Duodenal mucosa (tissue), 2 donors: ENCODE data around the gene PDLIM7.

ENCODE experiments used
- H3K27ac ChIP-seq: one replicate; pipeline ENCODE4 v1.7.0; 2013; ENCODE audit warnings: low read depth, low read length
- H3K27me3 ChIP-seq, 2 donors: one replicate each; pipeline ENCODE4 v1.7.0; 2013; ENCODE audit warnings: low read length in 2 of 2, control low read depth in 1 of 2; ENCODE audit not compliant: insufficient read depth in 2 of 2, control insufficient read depth in 1 of 2
- H3K36me3 ChIP-seq, 2 donors: one replicate each; pipeline ENCODE4 v1.7.0; 2013; ENCODE audit warnings: low read length in 2 of 2, control low read depth in 1 of 2; ENCODE audit not compliant: insufficient read depth in 2 of 2, control insufficient read depth in 1 of 2
- H3K4me1 ChIP-seq, 2 donors: one replicate each; pipeline ENCODE4 v1.7.0; 2013; ENCODE audit warnings: low read length in 2 of 2, control low read depth in 1 of 2; ENCODE audit not compliant: insufficient read depth in 2 of 2, control insufficient read depth in 1 of 2
- H3K4me3 ChIP-seq, 2 donors: one replicate each; pipeline ENCODE4 v1.7.0; 2013; ENCODE audit warnings: low read length in 2 of 2, low read depth in 1 of 2
- H3K9ac ChIP-seq, 2 donors: one replicate each; pipeline ENCODE4 v1.7.0; 2013; ENCODE audit warnings: low read length in 2 of 2, low read depth in 1 of 2
- H3K9me3 ChIP-seq, 2 donors: one replicate each; pipeline ENCODE4 v1.7.0; 2013; ENCODE audit warnings: low read length in 2 of 2, control low read depth in 1 of 2; ENCODE audit not compliant: control insufficient read depth in 1 of 2

The PDLIM7 gene, protein sequence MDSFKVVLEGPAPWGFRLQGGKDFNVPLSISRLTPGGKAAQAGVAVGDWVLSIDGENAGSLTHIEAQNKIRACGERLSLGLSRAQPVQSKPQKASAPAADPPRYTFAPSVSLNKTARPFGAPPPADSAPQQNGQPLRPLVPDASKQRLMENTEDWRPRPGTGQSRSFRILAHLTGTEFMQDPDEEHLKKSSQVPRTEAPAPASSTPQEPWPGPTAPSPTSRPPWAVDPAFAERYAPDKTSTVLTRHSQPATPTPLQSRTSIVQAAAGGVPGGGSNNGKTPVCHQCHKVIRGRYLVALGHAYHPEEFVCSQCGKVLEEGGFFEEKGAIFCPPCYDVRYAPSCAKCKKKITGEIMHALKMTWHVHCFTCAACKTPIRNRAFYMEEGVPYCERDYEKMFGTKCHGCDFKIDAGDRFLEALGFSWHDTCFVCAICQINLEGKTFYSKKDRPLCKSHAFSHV

DNA sequence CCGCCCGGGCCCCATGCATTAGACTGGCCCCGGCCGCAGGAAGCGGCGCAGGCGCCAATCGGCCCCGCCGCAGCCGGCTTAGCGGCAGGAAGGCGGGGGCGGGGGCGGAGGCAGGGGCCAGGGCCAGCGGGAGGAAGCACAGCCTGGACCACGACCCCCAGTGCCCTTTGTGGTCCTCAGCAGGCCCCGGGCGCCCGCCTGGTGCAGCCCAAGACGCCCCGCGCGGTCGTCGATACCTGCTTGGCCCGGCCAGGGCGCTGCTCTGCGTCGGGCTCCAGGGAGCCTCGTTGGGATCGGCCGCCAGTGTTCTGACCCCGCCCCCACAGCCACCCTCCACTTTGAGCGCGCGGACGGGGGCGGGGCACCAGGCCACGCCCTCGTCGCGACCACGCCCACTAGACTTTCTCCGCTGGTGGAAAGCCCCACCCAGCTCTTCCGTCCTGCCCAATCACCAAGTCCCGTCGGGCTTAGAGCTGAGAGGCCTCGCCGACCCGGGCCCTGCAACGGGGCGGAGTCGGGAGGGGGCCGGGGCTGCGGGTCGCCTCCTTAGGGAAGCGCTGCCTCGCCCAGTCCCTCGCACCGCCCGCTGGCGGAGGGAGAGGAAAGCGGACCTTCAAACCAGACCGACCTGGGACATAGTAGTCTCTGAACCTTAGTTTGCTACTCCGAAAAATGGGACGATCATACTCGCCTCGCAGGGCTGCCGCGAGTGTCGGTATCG is at the start of gene PDLIM7:
TSS of gene PDLIM7 (minus strand) at position 313 of the 721 bp plus-strand sequence. CDS start 1,092 bp downstream, outside the sequence.
- Histone ChIP-seq H3K27me3 (peaks cover 8 to 10% of the 10 kb centered on the region in 2 donors), H3K27ac (peak within 1 kb of the TSS; percentile 82), H3K36me3 (no peaks in the 10 kb centered on the region), H3K9me3 (no peaks in the 10 kb centered on the region), H3K9ac (peak within 1 kb of the TSS; percentile 50 to 60), H3K4me1 (peaks cover 12 to 47% of the 10 kb centered on the region in 2 donors), H3K4me3 (peak within 1 kb of the TSS; percentile 72 to 77)

DNA sequence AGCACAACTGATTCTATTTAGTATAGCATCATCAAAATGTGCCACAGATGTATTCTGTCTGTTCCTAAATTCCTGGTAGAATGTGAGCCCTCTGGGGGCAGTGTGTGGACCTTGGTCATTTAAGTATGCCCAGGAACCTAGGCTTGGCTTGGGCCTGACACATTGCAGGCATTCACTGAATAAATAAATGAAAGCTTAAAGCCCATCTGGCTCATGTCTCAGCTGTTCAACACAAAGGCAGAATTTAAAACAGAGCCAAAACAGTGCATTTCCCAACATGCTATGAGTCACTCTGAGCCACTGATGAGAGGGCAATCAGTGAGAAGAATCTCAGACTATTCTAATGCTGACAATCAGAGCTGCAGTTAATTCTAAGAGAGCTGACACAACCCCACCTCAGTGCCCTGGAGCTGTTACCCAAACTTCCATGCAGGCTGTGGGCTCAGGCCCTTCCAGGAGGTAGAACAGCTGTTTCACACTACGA is 48.9 kb upstream of the PDLIM7 start:
- Histone ChIP-seq H3K9me3 (no peaks in the 10 kb centered on the region), H3K27me3 (no peaks in the 10 kb centered on the region), H3K4me1 (peaks cover 4 to 15% of the 10 kb centered on the region in 2 donors), H3K4me3 (no peak overlapping the region), H3K27ac (peak overlapping the region; percentile 32), H3K36me3 (peaks cover 4 to 13% of the 10 kb centered on the region in 2 donors), H3K9ac (no peak overlapping the region)

DNA sequence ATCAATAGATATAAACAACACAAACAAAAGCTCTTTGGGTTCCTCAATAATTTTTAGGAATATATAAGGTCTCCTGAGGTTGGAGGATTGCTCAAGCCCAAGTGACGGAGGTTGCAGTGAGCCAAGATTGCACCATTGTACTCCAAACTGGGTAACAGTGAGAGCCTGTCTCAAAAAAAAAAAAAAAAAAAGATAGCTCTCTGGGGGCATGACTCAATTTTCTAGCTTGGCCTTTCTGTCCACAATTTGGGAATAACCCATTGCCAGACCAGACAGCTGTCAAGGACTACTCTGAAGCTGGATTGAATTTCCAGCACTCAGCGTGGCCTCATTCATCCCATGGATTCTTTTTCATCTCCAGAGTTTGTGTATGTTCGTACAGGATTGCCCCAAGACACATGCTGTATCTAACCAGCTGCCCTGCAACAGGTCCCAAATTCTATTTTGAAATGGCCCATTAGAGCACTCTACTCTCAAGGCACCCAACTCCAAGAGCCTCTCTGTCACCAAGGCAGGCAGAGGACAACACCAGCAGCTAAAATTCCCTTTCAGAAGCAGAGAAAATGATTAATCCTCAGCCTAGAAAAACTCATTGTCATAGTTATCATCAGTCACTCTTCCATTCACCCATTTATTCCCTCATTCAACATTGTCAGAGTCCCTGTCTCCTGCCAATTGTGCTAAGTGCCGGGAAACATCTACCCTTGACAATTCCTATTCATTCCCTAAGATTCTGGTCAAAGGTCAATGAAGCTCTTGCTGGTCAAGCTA is 48.3 kb upstream of the PDLIM7 start:
- Histone ChIP-seq H3K4me3 (no peak overlapping the region), H3K9ac (no peak overlapping the region), H3K27ac (peak overlapping the region; percentile 32), H3K36me3 (peaks cover 4 to 8% of the 10 kb centered on the region in 2 donors), H3K9me3 (no peaks in the 10 kb centered on the region), H3K4me1 (peaks cover 4 to 15% of the 10 kb centered on the region in 2 donors), H3K27me3 (no peaks in the 10 kb centered on the region)

DNA sequence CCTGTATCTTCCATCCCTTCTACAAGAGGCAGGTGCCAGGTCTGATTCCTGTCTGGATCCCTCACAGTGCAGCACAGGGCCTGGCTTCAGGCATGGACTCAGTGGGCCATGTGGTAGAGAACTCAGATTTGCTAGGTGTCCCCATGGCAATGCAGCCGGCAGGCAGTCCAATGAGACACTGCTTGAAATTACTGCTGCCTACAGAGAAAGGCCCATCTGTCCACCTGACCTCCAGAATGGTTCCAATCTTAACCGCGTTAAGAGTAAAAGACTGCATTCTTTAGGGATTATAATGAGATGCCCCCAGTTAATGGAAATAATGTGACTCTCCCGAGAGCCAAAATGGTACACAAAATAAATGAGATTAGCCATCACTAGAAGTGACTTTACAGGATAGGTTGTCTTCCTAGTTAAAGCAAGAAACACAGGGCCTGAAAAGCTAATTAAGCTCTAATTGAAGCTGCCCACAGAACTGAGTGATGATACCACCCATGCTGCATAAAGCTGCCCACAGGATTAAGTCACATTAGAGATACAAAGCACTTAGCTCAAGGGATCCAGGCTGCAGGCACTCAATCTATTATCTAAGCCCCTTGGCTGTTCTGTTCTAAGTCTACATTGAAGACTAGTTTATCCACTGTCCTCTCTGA is 45.5 kb upstream of the PDLIM7 start:
- Histone ChIP-seq H3K4me1 (peaks cover 4 to 11% of the 10 kb centered on the region in 2 donors), H3K36me3 (peaks cover 12 to 26% of the 10 kb centered on the region in 2 donors), H3K9ac (no peak overlapping the region), H3K27ac (no peak overlapping the region), H3K27me3 (no peaks in the 10 kb centered on the region), H3K9me3 (no peaks in the 10 kb centered on the region), H3K4me3 (no peak overlapping the region)

DNA sequence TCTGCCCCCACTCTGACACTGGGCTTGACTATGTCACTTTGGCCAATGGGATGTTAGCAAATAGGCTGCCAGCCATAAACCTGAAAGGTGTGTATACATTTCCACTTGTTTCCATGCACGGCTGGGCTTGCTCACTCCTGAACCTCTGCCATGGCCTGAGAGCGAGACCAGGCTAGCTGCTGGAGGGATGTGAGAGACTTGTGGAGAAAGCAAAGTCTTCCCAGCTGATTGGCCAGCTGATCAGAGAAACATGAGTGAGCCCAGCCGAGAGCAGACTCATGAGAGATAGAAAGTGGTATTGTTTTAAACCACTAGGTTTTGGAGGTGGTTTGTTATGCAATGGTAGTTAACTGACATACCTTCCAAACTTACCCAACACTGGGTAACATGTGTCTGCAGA is 43.0 kb upstream of the PDLIM7 start:
- Histone ChIP-seq H3K36me3 (peaks cover 22 to 46% of the 10 kb centered on the region in 2 donors), H3K27ac (no peak overlapping the region), H3K4me1 (no peaks in the 10 kb centered on the region), H3K9ac (no peak overlapping the region), H3K4me3 (no peak overlapping the region), H3K9me3 (no peaks in the 10 kb centered on the region), H3K27me3 (no peaks in the 10 kb centered on the region)

DNA sequence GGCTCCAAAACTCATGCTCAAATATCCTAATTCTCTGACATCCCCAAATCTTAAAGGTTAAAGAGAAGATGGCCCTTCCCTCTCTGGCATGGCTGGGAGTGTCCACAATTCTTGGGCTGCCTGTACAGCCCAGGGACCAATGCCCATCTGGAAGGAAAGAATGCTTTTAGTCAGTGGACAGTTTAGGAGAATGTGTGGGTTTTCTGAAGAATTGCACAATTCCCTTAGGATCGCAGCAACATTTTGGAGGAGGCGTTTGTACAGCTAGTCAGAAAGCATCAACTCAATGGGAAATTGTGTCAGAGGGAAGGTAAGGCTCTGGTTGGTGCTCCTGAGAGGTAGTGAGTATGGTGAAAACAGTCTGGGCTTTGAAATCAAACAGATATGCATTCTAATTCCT is 42.0 kb upstream of the PDLIM7 start:
- Histone ChIP-seq H3K27ac (no peak overlapping the region), H3K9me3 (no peaks in the 10 kb centered on the region), H3K9ac (no peak overlapping the region), H3K4me3 (no peak overlapping the region), H3K27me3 (no peaks in the 10 kb centered on the region), H3K36me3 (peaks cover 30 to 49% of the 10 kb centered on the region in 2 donors), H3K4me1 (no peaks in the 10 kb centered on the region)

DNA sequence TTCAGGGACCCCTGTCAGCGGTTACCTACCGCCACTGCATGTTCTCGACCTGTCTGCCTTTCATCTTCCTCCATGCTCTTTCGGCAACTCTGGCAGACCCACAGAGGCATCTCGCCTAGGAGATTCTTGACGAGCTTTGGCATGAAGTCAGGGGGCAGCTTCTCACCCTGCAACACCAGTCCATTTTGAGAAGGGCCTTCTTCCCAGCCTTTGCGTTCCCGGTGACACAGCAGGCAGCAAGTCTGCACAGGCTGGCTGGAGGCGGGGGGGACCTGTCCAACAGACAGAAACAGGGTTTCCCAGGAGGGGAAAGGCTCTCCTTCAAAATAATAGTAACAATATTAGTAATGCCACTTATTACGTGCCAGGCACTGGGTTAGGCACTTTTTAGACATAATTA is 41.5 kb upstream of the PDLIM7 start:
- Histone ChIP-seq H3K36me3 (peaks cover 32 to 51% of the 10 kb centered on the region in 2 donors), H3K27ac (no peak overlapping the region), H3K9ac (no peak overlapping the region), H3K4me1 (no peaks in the 10 kb centered on the region), H3K9me3 (no peaks in the 10 kb centered on the region), H3K4me3 (no peak overlapping the region), H3K27me3 (no peaks in the 10 kb centered on the region)

DNA sequence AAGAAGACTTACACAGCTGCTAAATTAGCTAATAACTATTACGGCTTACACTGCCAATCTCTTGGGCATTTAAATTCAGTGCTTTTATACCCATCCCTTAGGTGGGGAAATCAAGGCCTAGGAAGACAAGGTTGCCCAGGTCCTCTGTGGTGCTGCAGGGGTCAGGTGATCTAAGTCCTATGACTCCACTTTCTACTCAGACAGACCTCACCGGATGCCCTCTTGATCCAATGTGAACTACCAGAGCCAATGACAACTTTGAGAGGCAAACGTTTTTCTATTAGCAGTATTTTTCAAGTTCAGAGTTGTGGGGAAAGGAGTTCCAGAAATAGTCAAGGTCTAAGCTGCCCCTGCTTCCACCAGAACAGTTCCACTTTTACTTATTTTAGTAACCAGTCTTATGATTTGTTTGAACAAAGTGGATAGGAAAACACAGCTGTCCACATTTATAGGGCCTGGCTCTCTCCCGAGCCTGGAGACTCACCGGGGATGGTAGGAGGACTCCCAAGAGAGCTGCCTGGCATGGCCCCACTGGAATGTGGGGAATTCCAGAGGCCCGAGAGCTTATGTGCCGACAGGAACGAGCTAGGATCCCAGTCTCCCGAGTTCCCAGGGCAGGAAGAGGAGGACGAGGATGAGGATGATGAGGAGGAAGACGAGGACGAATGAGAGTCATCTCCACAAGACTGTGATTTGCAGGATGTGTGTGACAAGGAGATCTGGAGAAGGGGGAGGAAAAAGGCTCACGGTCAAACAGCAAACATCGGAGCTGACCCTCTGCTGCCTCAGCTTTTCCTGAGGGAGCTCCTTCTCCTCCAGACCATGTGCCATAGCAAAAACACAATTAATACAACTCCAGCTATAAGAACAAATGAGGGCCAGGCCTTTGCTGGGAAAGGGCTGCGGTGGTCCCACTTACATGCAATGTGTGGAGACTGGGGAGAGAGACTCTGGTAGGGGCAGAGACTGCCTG is 40.3 kb upstream of the PDLIM7 start:
- no peak overlapping the region for H3K27ac ChIP-seq

DNA sequence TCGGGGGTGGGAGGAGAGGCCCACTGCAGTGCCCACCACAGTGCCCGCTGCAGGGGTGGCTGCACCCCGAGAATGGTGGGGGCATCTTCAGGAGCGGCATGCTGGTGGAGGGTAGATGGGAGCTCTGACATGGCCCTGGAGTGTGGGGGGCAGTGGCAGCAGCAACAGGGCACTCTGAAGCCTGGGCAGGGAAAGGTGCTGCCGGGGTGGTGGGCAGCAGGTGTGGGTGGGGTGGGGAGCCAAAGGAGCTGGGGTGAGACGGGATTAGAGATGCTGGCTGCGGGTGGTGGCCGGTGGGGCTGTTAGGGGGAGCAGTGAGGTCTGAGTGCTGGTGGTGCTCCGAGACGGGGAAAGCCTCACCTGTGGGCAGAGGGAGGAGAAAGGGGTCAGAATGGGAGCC is 39.0 kb upstream of the PDLIM7 start:
- Histone ChIP-seq H3K9ac (no peak overlapping the region), H3K9me3 (no peaks in the 10 kb centered on the region), H3K27ac (no peak overlapping the region), H3K4me3 (no peak overlapping the region), H3K27me3 (no peaks in the 10 kb centered on the region), H3K4me1 (no peaks in the 10 kb centered on the region), H3K36me3 (peaks cover 46 to 65% of the 10 kb centered on the region in 2 donors)

More for the DNA sequence above, 40.3 kb upstream of the PDLIM7 start:
- Histone ChIP-seq H3K36me3 (peaks cover 38 to 59% of the 10 kb centered on the region in 2 donors), H3K27me3 (no peaks in the 10 kb centered on the region), H3K4me3 (no peak overlapping the region), H3K4me1 (no peaks in the 10 kb centered on the region), H3K9me3 (no peaks in the 10 kb centered on the region), H3K9ac (no peak overlapping the region)
